K562 (cell line): Measurements from ENCODE around the gene USP48. TPM values are rescaled to one million over a fixed set of nuclear protein-coding genes. Genes with fewer than 3 reads are reported as not detected.

Source experiments
- BRCA1 ChIP-seq, 2 experiments: fragments of 450-650 bp in 1 of 2; sonication (generic) in 1 of 2; formaldehyde crosslinking in 1 of 2; IDR thresholded peaks; 2 replicates each; pipeline versions ENCODE4 v1.5.0 to v1.6.1; 2017 to 2020; ENCODE audit warnings: mild to moderate bottlenecking in 1 of 2, missing genetic modification reagents in 1 of 2
- CHD7 ChIP-seq: fragments of 200-600 bp; sonication (generic); IDR thresholded peaks from one replicate; pipeline ENCODE4 v1.6.1; 2012; ENCODE audit warnings: mild to moderate bottlenecking, low read depth, low read length, inconsistent platforms
- FOS ChIP-seq: IDR thresholded peaks from 3 replicates; pipeline ENCODE4 v1.6.1; 2011; ENCODE audit not compliant: insufficient read length; ENCODE audit errors: extremely low read depth
- GATA2 ChIP-seq: sonication (generic); formaldehyde crosslinking; IDR thresholded peaks from 2 replicates; pipeline ENCODE4 v1.4.0; 2020; ENCODE audit warnings: mild to moderate bottlenecking, missing genetic modification reagents
- HDGF ChIP-seq: fragments of 450-650 bp; IDR thresholded peaks from 2 replicates; pipeline ENCODE4 v1.6.1; 2016
- HNRNPK ChIP-seq: fragments of 200-400 bp; formaldehyde crosslinking; IDR thresholded peaks from one replicate; pipeline ENCODE4 v1.6.1; 2018; ENCODE audit warnings: mild to moderate bottlenecking, low read depth, low read length; ENCODE audit not compliant: poor library complexity, severe bottlenecking
- MECOM ChIP-seq: fragments of 250-450 bp; sonication (Bioruptor Pico); IDR thresholded peaks from 2 replicates; pipeline ENCODE4 v1.8.0; 2022; ENCODE audit warnings: inconsistent platforms
- NR3C1 ChIP-seq: sonication (generic); formaldehyde crosslinking; IDR thresholded peaks from 2 replicates; pipeline ENCODE4 v1.8.1; 2022; ENCODE audit warnings: missing genetic modification reagents
- NRF1 ChIP-seq, 2 experiments: fragments of 450-650 bp; IDR thresholded peaks in 1 of 2; conservative IDR thresholded peaks in 1 of 2; 2 replicates each; pipeline ENCODE4 v1.6.1; 2014; ENCODE audit warnings: mild to moderate bottlenecking in 2 of 2
- THAP12 ChIP-seq: fragments of 250-450 bp; sonication (Bioruptor Pico); IDR thresholded peaks from 2 replicates; pipeline ENCODE4 v1.9.0; 2021; ENCODE audit warnings: mild to moderate bottlenecking, inconsistent platforms
- ZNF134 ChIP-seq: fragments of 250-450 bp; sonication (Bioruptor Pico); conservative IDR thresholded peaks from 2 replicates; pipeline ENCODE4 v1.4.0; 2020
- ZNF347 ChIP-seq: fragments of 450-650 bp; formaldehyde crosslinking; IDR thresholded peaks from 2 replicates; pipeline ENCODE4 v1.4.0; 2020; ENCODE audit warnings: low read depth, mild to moderate bottlenecking, moderate library complexity
- polyA plus RNA-seq, 8 experiments: library from polyadenylated mRNA; depleted of rRNA in 4 of 8; stranded (reverse) in 5 of 8; unstranded in 3 of 8; fragments of >200 nt; fragmentation: Nextera tagmentation in 2 of 8; fragmentation: Illumina TruSeq in 1 of 8; extraction: Ambion mirVana in 2 of 8; extraction: Trizol in 1 of 8; gene quantifications; 2 replicates each; pipeline versions ENCODE4 v1.2.1 to v1.2.3, GENCODE V29; 2011 to 2014; ENCODE audit warnings: inconsistent platforms in 1 of 8, missing spikeins in 1 of 8
- total RNA-seq, 7 experiments: library from RNA; depleted of rRNA in 6 of 7; stranded (reverse); fragments of >200 nt in 6 of 7; fragmentation: Illumina TruSeq in 2 of 7; extraction: Trizol in 2 of 7; gene quantifications; 2 replicates each; pipeline versions ENCODE4 v1.2.1 to v1.2.3, GENCODE V29; 2011 to 2021; ENCODE audit warnings: low replicate concordance in 1 of 7

The USP48 gene
- total and polyA plus RNA-seq, 9 of the 15 experiments (the other 6 are each of a cell fraction or from before 2014, with no cell fraction given) = 23.3 to 123 (median 106) TPM

- TF ChIP-seq CHD7 (no peak), FOS (no peak), MECOM (CRISPR knock-in tag) (no peak), BRCA1 (IDR thresholded peaks at IDR 0.05) (no peak), BRCA1 (CRISPR knock-in tag; IDR thresholded peaks at IDR 0.05) (0 out of 2 replicates have a peak, but pooled peaks have one; percentile 20), HDGF (no peak), THAP12 (0 out of 2 replicates have a peak, but pooled peaks have one; percentile 21), NR3C1 (CRISPR knock-in tag) (no peak), HNRNPK (no peak), ZNF134 (CRISPR knock-in tag) (no peak), NRF1 (conservative IDR thresholded peaks at IDR 0.05 in 1 of 2, IDR thresholded peaks at IDR 0.05 in 1 of 2) (peak in 1 of 2 experiments; percentile 17; a peak in 2 of 4 replicates), ZNF347 (CRISPR knock-in tag) (no peak), GATA2 (CRISPR knock-in tag) (no peak)
These were observed 143.3 kb downstream of the USP48 start (continued) for GRCh38 chr1:21639594-21640041.
